Activated naive CD4-positive, alpha-beta T cell treated with anti-CD3 and anti-CD28 coated beads, Interleukin-2, amount 50 U/mL, for 24 hours (primary cell): ENCODE data around the gene ZMAT2.
"Not testable (repeated sequence)": the region's sequence is repeated elsewhere in the genome, so short reads cannot be mapped to it uniquely, and the experiment has no call there.

Experiments
- H3K27ac Mint-ChIP-seq: one replicate; pipeline ENCODE4 v1.8.0; 2021; ENCODE audit warnings: mild to moderate bottlenecking, mixed read lengths
- H3K27me3 Mint-ChIP-seq: one replicate; pipeline ENCODE4 v1.8.0; 2021; ENCODE audit warnings: mixed read lengths
- H3K36me3 Mint-ChIP-seq: one replicate; pipeline ENCODE4 v1.8.0; 2021; ENCODE audit warnings: mixed read lengths
- H3K4me1 Mint-ChIP-seq: one replicate; pipeline ENCODE4 v1.8.0; 2021; ENCODE audit warnings: mixed read lengths
- H3K4me3 Mint-ChIP-seq: one replicate; pipeline ENCODE4 v1.8.0; 2021; ENCODE audit warnings: mild to moderate bottlenecking, mixed read lengths
- H3K9me3 Mint-ChIP-seq: one replicate; pipeline ENCODE4 v1.8.0; 2021; ENCODE audit warnings: mixed read lengths

The ZMAT2 gene

DNA sequence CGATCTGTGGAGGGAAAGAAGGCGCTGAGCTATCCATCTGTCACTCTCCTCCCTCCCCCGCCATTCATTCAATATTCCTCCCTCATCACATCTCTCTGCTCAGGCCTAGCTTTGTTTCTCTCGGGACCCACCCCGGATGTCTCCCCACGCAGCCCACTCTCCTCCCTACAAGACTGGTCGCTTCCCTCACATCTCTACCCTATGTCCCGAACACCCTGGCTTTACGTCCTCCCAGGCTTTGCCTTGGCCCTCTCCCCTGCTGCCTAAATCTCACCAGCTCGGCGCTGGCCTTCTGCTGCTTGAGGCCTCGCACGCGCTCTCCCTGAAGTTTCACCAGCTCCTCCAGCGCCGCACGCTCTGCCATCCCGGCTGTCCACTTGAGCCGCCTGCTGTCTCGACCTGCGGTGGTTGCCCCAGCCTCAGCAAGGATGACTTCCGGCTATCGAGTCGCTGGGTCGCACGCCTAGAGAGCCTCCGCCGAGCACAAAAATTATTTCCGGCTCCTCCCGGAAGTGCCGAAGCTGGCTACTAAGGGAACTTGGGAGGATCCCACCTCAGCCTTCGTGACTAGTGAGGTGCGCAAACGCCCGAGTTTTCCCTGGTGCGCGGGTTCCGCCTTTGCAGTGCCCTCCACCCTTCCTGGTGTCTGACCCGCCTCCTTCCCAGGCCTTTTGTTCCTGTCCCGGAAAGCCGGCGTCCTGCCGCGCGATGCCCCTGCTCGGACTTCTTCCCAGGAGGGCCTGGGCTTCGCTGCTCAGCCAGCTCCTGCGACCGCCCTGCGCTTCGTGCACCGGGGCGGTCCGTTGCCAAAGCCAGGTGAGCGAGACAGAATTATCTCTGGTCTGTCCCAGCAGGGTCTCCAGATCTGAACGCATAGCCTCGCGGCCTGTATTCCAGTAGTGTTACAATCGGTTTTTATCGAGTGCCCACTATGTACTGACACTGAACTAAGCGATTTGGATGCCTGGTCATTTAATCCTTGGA lies 9.0 kb upstream of the ZMAT2 start, which contains the start of the genes HARS1 and HARS2:
Gene HARS1 (minus strand): TSS at position 430 of the 984 bp plus-strand sequence. CDS start 66 bp downstream, at position 364.
Gene HARS2 (plus strand): TSS at position 515 of the 984 bp plus-strand sequence. CDS start 194 bp downstream, at position 709.
- peaks cover 49% of the 10 kb centered on the region for H3K4me1 Mint-ChIP-seq
- peak within 1 kb of the TSS; percentile 98 for H3K27ac Mint-ChIP-seq
- H3K4me3 Mint-ChIP-seq = peak within 1 kb of the TSS; percentile 100
- no peaks in the 10 kb centered on the region for H3K9me3 Mint-ChIP-seq
- no peaks in the 10 kb centered on the region for H3K27me3 Mint-ChIP-seq
- H3K36me3 Mint-ChIP-seq = peaks cover 9% of the 10 kb centered on the region

DNA sequence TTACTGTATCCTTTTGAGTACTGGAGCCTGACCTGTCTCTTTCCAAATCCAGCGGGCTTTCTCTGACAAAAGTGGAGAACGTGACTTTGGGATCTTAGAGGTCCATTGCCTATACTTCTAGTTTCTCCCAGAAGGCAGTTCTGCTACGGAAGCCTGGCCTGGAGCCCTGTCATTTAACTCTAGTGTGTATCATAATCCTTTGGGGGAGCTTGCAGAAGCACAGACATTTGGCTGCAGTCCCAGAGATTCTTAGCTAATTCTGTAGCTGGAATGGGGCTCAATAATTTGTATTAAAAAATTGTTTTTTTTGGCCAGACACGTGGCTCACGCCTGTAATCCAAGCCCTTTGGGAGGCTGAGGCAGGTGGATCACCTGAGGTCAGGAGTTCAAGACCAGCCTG lies 6.0 kb upstream of the ZMAT2 start:
- peaks cover 20% of the 10 kb centered on the region for H3K36me3 Mint-ChIP-seq
- no peaks in the 10 kb centered on the region for H3K27me3 Mint-ChIP-seq
- no peak overlapping the region for H3K27ac Mint-ChIP-seq
- H3K4me1 Mint-ChIP-seq = peaks cover 36% of the 10 kb centered on the region
- no peaks in the 10 kb centered on the region for H3K9me3 Mint-ChIP-seq
- no peak overlapping the region for H3K4me3 Mint-ChIP-seq

DNA sequence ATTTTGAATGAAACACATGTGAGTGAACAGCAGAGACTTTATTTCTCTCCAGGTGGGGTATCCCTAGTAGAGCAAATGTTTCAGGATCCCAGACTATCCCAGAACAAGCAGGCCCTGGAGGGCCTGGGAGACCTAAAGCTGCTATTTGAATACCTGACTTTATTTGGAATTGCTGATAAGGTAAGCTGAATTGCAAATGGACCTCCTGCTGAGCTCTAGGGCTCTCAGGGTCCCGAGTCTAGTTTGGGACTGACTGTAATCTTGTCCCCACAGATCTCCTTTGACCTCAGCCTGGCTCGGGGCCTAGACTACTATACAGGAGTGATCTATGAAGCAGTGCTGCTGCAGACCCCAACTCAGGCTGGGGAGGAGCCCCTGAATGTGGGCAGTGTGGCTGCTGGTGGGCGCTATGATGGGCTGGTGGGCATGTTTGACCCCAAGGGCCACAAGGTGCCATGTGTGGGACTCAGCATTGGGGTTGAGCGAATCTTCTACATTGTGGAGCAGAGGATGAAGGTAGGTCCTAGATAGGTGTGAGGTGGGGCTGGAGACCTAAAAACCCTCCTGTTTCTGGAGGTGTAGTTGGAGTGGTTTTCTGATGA lies 3.3 kb upstream of the ZMAT2 start:
- no peaks in the 10 kb centered on the region for H3K9me3 Mint-ChIP-seq
- H3K4me3 Mint-ChIP-seq = no peak overlapping the region
- no peaks in the 10 kb centered on the region for H3K27me3 Mint-ChIP-seq
- no peak overlapping the region for H3K27ac Mint-ChIP-seq
- peaks cover 26% of the 10 kb centered on the region for H3K36me3 Mint-ChIP-seq
- peaks cover 31% of the 10 kb centered on the region for H3K4me1 Mint-ChIP-seq

DNA sequence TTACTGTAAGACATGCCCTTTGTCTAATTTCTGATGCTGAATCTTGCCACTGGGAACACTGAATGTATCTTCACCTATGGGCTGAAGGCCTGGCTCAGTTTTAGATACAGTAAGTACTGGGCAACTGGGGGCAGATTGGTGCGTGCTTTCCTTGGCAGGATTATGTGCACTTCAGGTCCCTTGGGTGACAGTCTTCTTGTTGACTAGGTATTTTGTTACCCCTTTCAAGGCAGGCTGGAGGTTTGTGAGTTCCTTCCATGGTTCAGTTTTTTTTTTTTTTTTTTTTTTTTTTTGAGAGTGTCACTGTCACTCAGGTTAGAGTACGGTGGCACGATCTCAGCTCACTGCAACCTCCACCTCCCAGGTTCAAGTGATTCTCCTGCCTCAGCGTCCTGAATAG lies 7.6 kb downstream of the ZMAT2 start:
- Mint-ChIP-seq H3K4me1 (peaks cover 22% of the 10 kb centered on the region), H3K27me3 (no peaks in the 10 kb centered on the region), H3K4me3 (no peak overlapping the region), H3K9me3 (no peaks in the 10 kb centered on the region), H3K27ac (peak overlapping the region; percentile 19), H3K36me3 (peaks cover 13% of the 10 kb centered on the region)

DNA sequence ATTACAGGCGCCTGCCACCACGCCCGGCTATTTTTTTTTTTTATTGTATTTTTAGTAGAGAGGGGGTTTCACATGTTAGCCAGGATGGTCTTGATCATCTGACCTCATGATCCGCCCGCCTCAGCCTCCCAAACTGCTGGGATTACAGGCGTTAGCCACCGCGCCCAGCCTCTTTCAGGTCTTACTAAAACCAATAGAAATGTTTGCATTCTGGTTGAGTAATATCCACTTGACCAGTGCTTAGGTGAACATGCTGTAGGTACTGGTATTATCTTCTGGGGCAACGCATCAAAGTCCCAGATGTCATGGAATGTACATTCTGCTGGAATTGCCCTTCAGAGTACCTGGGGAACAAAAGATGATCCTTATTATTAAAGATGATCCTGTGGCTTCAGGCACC lies 8.5 kb downstream of the ZMAT2 start:
- not testable (repeated sequence) for H3K9me3 Mint-ChIP-seq, H3K4me3 Mint-ChIP-seq, H3K27ac Mint-ChIP-seq, H3K27me3 Mint-ChIP-seq
- Mint-ChIP-seq H3K36me3 (peaks cover 11% of the 10 kb centered on the region), H3K4me1 (peaks cover 28% of the 10 kb centered on the region)

DNA sequence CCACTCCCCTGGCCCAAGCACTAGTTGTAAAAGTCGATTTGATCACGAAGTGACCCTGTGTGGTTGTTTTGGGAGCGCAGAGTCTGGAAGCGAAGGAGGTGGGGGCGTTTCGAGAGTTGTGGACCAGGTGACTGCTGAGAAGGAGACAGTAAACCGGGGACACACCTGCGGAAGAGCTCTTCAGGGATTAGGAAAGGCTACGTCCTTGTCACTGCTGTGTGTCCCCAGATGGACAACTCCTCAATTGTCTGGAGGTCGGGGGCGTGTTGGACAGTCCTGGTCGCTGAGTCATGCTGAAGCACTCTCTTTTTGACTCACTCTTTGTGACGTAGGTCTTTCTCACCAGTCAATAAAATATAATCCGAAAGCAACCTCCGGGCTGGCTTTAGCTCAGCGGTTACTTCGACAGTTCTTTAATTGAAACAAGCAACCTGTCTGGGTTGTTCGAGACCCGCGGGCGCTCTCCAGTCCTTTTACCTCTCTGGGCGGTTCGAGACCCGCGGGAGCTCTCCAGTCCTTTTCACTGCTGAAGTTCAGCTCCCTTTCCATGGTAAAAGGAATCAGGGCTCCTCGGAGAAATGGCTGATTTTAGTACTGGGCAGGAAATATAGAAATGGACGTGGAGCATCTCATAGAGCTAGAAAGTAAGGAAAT lies 10.8 kb downstream of the ZMAT2 start:
- H3K4me1 Mint-ChIP-seq = peaks cover 30% of the 10 kb centered on the region
- H3K27ac Mint-ChIP-seq = peak overlapping the region; percentile 99
- no peaks in the 10 kb centered on the region for H3K27me3 Mint-ChIP-seq
- peaks cover 4% of the 10 kb centered on the region for H3K36me3 Mint-ChIP-seq
- H3K9me3 Mint-ChIP-seq = no peaks in the 10 kb centered on the region
- H3K4me3 Mint-ChIP-seq = peak overlapping the region; percentile 95

DNA sequence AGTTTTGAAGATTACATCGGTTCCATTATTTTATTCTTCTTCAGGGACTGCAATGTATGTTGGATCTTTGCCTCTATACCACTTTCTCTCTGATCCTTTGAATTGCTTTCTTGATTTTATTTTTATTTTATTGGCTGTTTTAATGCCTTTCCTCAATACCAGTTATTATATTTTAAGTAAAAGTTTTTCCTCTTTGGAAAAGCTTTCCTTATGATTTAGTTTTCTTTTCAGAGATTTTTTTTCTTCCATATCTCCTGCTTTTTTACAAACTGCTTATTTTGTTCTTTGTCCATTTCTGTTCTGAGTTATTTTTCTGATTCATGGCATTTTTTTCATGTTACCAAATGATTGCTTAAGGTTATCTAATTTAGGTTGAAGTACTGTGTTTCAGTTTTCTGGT lies 11.5 kb downstream of the ZMAT2 start:
- peaks cover 30% of the 10 kb centered on the region for H3K4me1 Mint-ChIP-seq
- H3K36me3 Mint-ChIP-seq = peaks cover 3% of the 10 kb centered on the region
- H3K9me3 Mint-ChIP-seq = no peaks in the 10 kb centered on the region
- peak overlapping the region; percentile 95 for H3K4me3 Mint-ChIP-seq
- H3K27me3 Mint-ChIP-seq = no peaks in the 10 kb centered on the region
- peak overlapping the region; percentile 80 for H3K27ac Mint-ChIP-seq

DNA sequence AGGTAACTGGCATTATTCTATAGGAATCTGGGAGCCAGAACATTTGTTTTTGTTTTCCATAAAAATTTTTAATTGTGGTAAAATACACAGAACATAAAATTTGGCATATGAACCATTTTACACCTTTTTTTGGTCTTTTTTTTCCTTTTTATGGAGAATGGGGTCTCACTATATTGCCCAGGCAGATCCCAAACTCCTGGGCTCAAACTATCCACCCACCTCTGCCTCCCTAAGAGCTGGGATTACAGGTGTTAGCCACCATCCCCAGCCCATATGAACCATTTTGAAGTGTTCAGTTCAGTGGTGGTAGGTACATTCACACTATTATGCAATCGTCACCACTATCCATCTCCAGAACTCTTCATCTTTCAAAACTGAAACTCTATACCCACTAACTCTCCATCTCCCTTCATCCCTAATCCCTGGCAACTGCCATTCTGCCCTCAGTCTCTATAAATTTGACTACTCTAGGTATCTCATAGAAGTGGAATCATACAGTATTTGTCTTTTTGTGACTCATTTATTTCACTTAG lies 13.4 kb downstream of the ZMAT2 start:
- H3K4me3 Mint-ChIP-seq = no peak overlapping the region

DNA sequence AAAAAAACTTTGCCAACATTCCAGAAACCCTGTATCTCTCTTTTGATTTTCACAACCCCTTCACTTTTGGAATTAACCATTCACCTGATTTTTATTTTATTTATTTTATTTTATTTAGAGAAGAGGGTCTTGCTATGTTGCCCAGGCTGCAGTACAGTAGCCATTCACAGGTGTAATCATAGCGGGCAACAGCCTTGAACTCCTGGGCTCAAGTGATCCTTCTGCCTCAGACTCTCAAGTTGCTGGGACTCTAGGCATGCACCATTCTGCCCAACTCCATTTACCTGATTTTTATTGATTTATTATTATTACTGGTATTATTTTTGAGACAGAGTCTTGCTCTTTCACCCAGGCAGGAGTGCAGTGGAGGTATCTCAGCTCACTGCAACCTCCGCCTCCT lies 16.0 kb downstream of the ZMAT2 start:
- not testable (repeated sequence) for H3K27me3 Mint-ChIP-seq, H3K27ac Mint-ChIP-seq, H3K36me3 Mint-ChIP-seq, H3K4me3 Mint-ChIP-seq, H3K9me3 Mint-ChIP-seq
- H3K4me1 Mint-ChIP-seq = peaks cover 17% of the 10 kb centered on the region

More for the DNA sequence above, 13.4 kb downstream of the ZMAT2 start:
- Mint-ChIP-seq H3K27me3 (no peaks in the 10 kb centered on the region), H3K27ac (peak overlapping the region; percentile 69), H3K4me1 (peaks cover 30% of the 10 kb centered on the region), H3K9me3 (no peaks in the 10 kb centered on the region), H3K36me3 (no peaks in the 10 kb centered on the region)

DNA sequence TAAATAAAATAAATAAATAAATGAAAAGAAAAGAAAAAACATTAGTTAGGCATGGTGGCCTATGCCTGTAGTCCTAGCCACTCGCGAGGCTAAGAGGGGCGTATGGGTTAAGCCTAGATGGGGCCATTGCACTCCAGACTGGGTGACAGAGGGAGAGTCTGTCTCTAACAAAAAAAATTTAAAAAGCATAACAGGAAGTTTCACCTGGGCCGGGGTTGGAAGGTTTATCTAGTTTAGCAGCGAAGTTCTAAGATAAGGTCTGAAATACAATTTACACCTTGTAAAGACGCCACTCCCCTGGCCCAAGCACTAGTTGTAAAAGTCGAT lies 18.0 kb downstream of the ZMAT2 start:
- H3K27me3 Mint-ChIP-seq = peaks cover 5% of the 10 kb centered on the region
- H3K9me3 Mint-ChIP-seq = no peaks in the 10 kb centered on the region
- peaks cover 5% of the 10 kb centered on the region for H3K4me1 Mint-ChIP-seq
- no peak overlapping the region for H3K4me3 Mint-ChIP-seq
- H3K27ac Mint-ChIP-seq = no peak overlapping the region
- H3K36me3 Mint-ChIP-seq = no peaks in the 10 kb centered on the region

DNA sequence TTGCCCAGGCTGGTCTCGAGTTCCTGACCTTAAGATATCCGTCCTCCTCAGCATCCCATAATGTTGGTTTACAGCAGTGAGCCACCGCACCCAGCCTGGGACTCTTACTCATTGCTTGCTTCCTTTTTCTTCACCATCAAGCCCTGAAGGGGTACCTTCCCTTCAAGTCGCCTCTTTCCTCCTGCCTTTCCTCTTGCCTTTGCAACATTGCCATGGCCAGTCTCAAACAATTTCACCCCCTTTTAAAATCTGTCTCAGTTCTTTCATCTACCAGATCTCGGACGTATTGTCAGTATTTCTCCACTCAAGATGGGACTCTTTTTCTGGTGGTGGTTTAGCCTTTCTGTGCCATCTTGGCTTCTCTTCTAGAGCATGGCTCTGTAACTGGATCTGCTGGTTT lies 20.5 kb downstream of the ZMAT2 start:
- not testable (repeated sequence) for H3K27me3 Mint-ChIP-seq, H3K9me3 Mint-ChIP-seq, H3K4me1 Mint-ChIP-seq, H3K27ac Mint-ChIP-seq, H3K4me3 Mint-ChIP-seq, H3K36me3 Mint-ChIP-seq

DNA sequence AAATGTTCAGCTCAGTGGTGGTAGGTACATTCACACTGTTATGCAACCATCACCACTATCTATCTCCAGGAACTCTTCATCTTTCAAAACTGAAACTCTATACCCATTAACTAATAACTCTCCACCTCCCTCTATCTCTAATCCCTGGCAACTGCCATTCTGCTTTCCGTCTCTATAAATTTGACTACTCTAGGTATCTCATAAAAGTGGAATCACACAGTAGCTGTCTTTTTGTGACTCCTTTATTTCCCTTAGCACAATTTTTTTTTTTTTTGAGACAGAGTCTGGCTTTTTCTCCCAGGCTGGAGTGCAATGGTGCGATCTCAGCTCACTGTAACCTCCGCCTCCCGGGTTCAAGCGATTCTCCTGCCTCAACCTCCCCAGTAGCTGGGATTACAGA lies 21.1 kb downstream of the ZMAT2 start:
- H3K36me3 Mint-ChIP-seq, H3K27ac Mint-ChIP-seq, H3K4me3 Mint-ChIP-seq, H3K4me1 Mint-ChIP-seq, H3K27me3 Mint-ChIP-seq, H3K9me3 Mint-ChIP-seq: not testable (repeated sequence)

DNA sequence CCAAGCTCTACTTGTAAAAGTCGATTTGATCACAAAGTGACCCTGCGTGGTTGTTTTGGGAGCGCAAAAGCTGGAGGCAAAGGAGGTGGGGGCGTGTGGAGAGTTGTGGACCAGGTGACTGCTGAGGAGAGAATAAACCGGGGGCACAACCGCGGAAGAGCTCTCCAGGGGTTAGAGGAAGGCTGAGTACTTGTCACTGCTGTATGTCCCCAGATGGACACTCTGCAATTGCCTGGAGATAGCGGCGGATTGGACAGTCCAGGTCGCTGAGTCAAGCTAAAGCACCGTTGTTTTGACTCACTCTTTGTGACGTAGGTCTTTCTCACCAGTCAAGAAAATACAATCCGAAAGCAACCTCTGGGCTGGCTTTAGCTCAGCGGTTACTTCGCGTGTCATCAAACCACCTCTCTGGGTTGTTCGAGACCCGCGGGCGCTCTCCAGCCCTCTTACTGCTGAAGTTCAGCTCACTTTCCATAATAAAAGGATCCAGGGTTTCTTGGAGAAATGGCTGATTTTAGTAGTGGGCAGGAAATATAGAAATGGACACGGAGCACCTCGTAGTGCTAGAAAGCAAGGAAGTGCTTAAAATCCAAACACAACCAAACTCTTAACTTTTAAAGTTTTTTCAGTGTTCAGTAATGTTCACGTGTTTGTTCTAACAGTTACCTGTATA lies 25.7 kb downstream of the ZMAT2 start:
- peak overlapping the region; percentile 80 for H3K4me3 Mint-ChIP-seq
- H3K4me1 Mint-ChIP-seq = no peaks in the 10 kb centered on the region
- no peaks in the 10 kb centered on the region for H3K36me3 Mint-ChIP-seq
- H3K27ac Mint-ChIP-seq = peak overlapping the region; percentile 98
- no peaks in the 10 kb centered on the region for H3K9me3 Mint-ChIP-seq
- peaks cover 11% of the 10 kb centered on the region for H3K27me3 Mint-ChIP-seq

DNA sequence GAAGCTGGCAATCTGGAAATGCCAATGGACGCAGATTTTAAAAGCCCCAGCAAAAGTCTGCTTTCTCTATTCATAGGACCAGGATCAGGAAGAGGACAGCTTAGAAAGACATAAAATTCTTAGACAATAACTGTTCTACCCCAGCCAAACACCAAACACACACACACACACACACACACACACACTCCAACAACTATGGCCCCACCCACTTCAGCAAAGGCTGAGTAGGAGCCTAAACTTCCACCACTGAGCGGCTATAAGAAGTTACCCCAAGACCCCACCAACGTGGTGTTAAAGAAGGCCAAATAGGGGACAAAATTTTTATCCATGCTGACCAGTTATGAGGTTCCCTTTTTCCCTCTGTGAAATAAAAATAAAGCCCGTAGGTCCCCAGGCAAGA lies 32.9 kb downstream of the ZMAT2 start:
- H3K27me3 Mint-ChIP-seq = peaks cover 31% of the 10 kb centered on the region
- H3K36me3 Mint-ChIP-seq = peaks cover 1% of the 10 kb centered on the region
- H3K4me1 Mint-ChIP-seq = no peaks in the 10 kb centered on the region
- no peak overlapping the region for H3K4me3 Mint-ChIP-seq
- H3K27ac Mint-ChIP-seq = peak overlapping the region; percentile 68
- H3K9me3 Mint-ChIP-seq = peaks cover 13% of the 10 kb centered on the region

DNA sequence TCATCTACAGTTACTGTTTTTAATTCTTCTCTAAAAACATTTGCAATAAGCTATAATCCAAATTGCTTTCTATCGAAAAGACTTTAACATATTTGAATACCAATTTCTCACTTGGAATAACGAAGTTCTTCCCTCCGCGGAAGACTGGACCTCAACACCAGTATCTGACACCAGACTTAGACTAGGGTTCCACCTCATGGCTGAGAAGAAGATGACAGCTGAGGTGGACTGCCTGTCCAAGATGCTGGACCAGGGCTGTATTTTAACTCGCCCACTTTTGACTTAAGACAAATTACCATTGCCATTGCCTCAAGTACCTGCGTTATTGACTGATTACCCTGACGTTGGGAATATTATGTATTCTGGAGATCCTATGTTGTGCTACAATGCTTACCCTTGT lies 34.1 kb downstream of the ZMAT2 start:
- peaks cover 31% of the 10 kb centered on the region for H3K27me3 Mint-ChIP-seq
- H3K9me3 Mint-ChIP-seq = peaks cover 13% of the 10 kb centered on the region
- H3K27ac Mint-ChIP-seq = no peak overlapping the region
- no peak overlapping the region for H3K4me3 Mint-ChIP-seq
- peaks cover 1% of the 10 kb centered on the region for H3K36me3 Mint-ChIP-seq
- H3K4me1 Mint-ChIP-seq = no peaks in the 10 kb centered on the region
